ENCODE results near the gene MFGE8. TPM values are rescaled to one million over a fixed set of nuclear protein-coding genes. Genes with fewer than 3 reads are reported as not detected.

MFGE8 gene
- total and polyA plus RNA-seq, 9 of the 15 experiments (the other 6 are each of a cell fraction or from before 2014, with no cell fraction given): 2.3 to 142 (median 62.3) TPM

GRCh38 chr15:88913017-88913849, at the start of gene MFGE8 (continued):
- TF ChIP-seq ARID4B (CRISPR knock-in tag; IDR thresholded peaks at IDR 0.05) (0 out of 2 replicates have a peak, but pooled peaks have one; percentile 30), PYGO2 (tag; IDR thresholded peaks at IDR 0.05) (no peak), BCL6 (CRISPR knock-in tag; IDR thresholded peaks at IDR 0.05) (no peak), TRIM28 (IDR thresholded peaks at IDR 0.05) (no peak), RBBP5 (IDR thresholded peaks at IDR 0.05; ENCODE audit: borderline replicate concordance, insufficient read depth, low read length, poor library complexity, severe bottlenecking) (peak; percentile 43), PCBP1 (IDR thresholded peaks at IDR 0.05; ENCODE audit: low read depth, low read length, poor library complexity, severe bottlenecking) (peak; percentile 69), MED1 (CRISPR knock-in tag; IDR thresholded peaks at IDR 0.05; ENCODE audit: borderline replicate concordance) (no peak), SIN3A (IDR thresholded peaks at IDR 0.05; ENCODE audit: borderline replicate concordance in 2 of 2, control insufficient read depth in 1 of 2, low read depth in 2 of 2, low read length in 2 of 2) (no peak; a peak in 1 of 4 replicates), CTCF (IDR thresholded peaks at IDR 0.05 in 2 of 3, conservative IDR thresholded peaks at IDR 0.05 in 1 of 3; ENCODE audit: insufficient read depth in 2 of 3, low read depth in 1 of 3, low read length in 3 of 3) (peak in 2 of 3 experiments; percentile 15; a peak in 1 of 6 replicates), EGR1 (conservative IDR thresholded peaks at IDR 0.05) (peak; percentile 84), ZNF23 (CRISPR knock-in tag; IDR thresholded peaks at IDR 0.05) (no peak), MAZ (CRISPR knock-in tag; conservative IDR thresholded peaks at IDR 0.05 in 1 of 2, IDR thresholded peaks at IDR 0.05 in 1 of 2) (peak; percentile 49 to 72; a peak in 2 of 4 replicates), SIX5 (IDR thresholded peaks at IDR 0.05; ENCODE audit: borderline replicate concordance in 1 of 2, insufficient read depth in 1 of 2, low read depth in 1 of 2, low read length in 2 of 2) (no peak), HMG20A (CRISPR knock-in tag; conservative IDR thresholded peaks at IDR 0.05) (no peak), NR2C2 (CRISPR knock-in tag; IDR thresholded peaks at IDR 0.05) (no peak), NR2C2 (tag; IDR thresholded peaks at IDR 0.05) (no peak), EP300 (IDR thresholded peaks at IDR 0.05; ENCODE audit: low read length) (no peak), ADNP (tag; IDR thresholded peaks at IDR 0.05) (no peak), NR4A1 (CRISPR knock-in tag; IDR thresholded peaks at IDR 0.05) (no peak), NR4A1 (tag; IDR thresholded peaks at IDR 0.05) (no peak), HMGN3 (IDR thresholded peaks at IDR 0.05; ENCODE audit: borderline replicate concordance, extremely low read depth, insufficient read length, low read depth, low read length) (peak; percentile 62)

Data from K562 (cell line).